ENCODE measurements around the gene SPECC1L. TPM values are rescaled to one million over a fixed set of nuclear protein-coding genes. Genes with fewer than 3 reads are reported as not detected.

SPECC1L gene
- total and polyA plus RNA-seq, 10 of the 15 experiments (the other 5 are each of a cell fraction or from before 2014, with no cell fraction given): 1.9 to 40.6 (median 19.1) TPM

DNA sequence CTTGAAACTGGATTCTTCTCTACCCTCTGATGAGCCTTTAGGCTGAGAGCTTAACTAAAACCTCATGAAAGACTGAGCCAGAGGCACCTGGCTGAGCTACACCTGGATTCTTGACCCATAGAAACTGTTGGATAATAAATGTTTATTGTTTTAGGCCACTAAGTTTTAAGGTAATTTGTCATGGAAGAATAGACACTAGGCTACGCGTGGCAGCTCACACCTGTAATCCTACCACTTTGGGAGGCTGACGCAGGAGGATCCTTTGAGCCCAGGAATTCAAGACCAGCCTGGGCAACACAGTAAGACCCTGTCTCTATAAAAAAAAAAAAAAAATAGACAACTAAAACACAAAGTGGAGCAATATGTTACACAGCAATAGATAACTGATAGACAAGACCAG lies 195.3 kb downstream of the SPECC1L start:
- peaks cover 7% of the 10 kb centered on the region for H3K4me1 ChIP-seq (ENCODE audit: control insufficient read depth, insufficient read depth, low read length)
- no peak overlapping the region for H2AFZ ChIP-seq (ENCODE audit: control insufficient read depth, low read depth, low read length)
- ChIA-PET CTCF (interaction anchor here (0.9 to 1.6 kb wide), 4 partner anchors 10 to 38 kb away, joined by 3 to 5 read pairs (median 4); no protein-coding TSS in a partner anchor), RAD21 (ENCODE audit: unreplicated experiment) (interaction anchor here (1.3 kb wide), 1 partner anchor 18 kb away, joined by 3 read pairs; no protein-coding TSS in a partner anchor), POLR2A (interaction anchor here (0.7 to 2.2 kb wide), 2 partner anchors 10 to 231 kb away, joined by 3 to 7 read pairs; no protein-coding TSS in a partner anchor), SMC1A (ENCODE audit: uncharacterized antibody, unreplicated experiment) (interaction anchor here (1.0 to 1.6 kb wide), 5 partner anchors 10 to 42 kb away, joined by 4 to 5 read pairs (median 4); no protein-coding TSS in a partner anchor)
- no peak overlapping the region for H3K4me3 ChIP-seq
- FAIRE-seq (no peak), DNase-seq (ENCODE audit: low read depth, low spot score) (no peak), ATAC-seq (no peak)
- intact Hi-C loops (cut with micrococcal nuclease; ENCODE audit: unreplicated experiment) (no loop called here), in situ Hi-C loops (cut with MboI) (no loop called here)
- no peaks in the 10 kb centered on the region for H3K79me2 ChIP-seq (ENCODE audit: control insufficient read depth, insufficient read depth, low read length)
- TF ChIP-seq NFIC (IDR thresholded peaks at IDR 0.05; ENCODE audit: low read depth, low read length) (no peak), FOXK2 (IDR thresholded peaks at IDR 0.05) (no peak), EGR1 (IDR thresholded peaks at IDR 0.05; ENCODE audit: borderline replicate concordance in 1 of 2, low read depth in 2 of 2, low read length in 2 of 2) (no peak), MEF2B (IDR thresholded peaks at IDR 0.05; ENCODE audit: partially characterized antibody, poor library complexity, severe bottlenecking) (no peak), EZH2 (IDR thresholded peaks at IDR 0.05; ENCODE audit: borderline replicate concordance, control insufficient read depth, low read depth, low read length) (no peak), ZNF217 (IDR thresholded peaks at IDR 0.05) (no peak), STAT1 (conservative IDR thresholded peaks at IDR 0.05) (no peak), SPI1 (IDR thresholded peaks at IDR 0.05; ENCODE audit: borderline replicate concordance, insufficient read depth, low read depth, low read length) (no peak), CREM (IDR thresholded peaks at IDR 0.05; ENCODE audit: low read depth) (no peak), ZNF207 (IDR thresholded peaks at IDR 0.05; ENCODE audit: borderline replicate concordance) (no peak), RELA (IDR thresholded peaks at IDR 0.05; ENCODE audit: borderline replicate concordance, partially characterized antibody) (no peak), ETV6 (conservative IDR thresholded peaks at IDR 0.05 in 1 of 2, IDR thresholded peaks at IDR 0.05 in 1 of 2; ENCODE audit: borderline replicate concordance in 1 of 2, low read depth in 1 of 2) (no peak), NR2C2 (IDR thresholded peaks at IDR 0.05; ENCODE audit: borderline replicate concordance, control insufficient read depth, insufficient read length, low read depth) (no peak)
- TF ChIP-seq, protein P1, sequence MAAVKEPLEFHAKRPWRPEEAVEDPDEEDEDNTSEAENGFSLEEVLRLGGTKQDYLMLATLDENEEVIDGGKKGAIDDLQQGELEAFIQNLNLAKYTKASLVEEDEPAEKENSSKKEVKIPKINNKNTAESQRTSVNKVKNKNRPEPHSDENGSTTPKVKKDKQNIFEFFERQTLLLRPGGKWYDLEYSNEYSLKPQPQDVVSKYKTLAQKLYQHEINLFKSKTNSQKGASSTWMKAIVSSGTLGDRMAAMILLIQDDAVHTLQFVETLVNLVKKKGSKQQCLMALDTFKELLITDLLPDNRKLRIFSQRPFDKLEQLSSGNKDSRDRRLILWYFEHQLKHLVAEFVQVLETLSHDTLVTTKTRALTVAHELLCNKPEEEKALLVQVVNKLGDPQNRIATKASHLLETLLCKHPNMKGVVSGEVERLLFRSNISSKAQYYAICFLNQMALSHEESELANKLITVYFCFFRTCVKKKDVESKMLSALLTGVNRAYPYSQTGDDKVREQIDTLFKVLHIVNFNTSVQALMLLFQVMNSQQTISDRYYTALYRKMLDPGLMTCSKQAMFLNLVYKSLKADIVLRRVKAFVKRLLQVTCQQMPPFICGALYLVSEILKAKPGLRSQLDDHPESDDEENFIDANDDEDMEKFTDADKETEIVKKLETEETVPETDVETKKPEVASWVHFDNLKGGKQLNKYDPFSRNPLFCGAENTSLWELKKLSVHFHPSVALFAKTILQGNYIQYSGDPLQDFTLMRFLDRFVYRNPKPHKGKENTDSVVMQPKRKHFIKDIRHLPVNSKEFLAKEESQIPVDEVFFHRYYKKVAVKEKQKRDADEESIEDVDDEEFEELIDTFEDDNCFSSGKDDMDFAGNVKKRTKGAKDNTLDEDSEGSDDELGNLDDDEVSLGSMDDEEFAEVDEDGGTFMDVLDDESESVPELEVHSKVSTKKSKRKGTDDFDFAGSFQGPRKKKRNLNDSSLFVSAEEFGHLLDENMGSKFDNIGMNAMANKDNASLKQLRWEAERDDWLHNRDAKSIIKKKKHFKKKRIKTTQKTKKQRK (IDR thresholded peaks at IDR 0.05; ENCODE audit: low read depth, low read length): no peak
- TF ChIP-seq, protein P2, sequence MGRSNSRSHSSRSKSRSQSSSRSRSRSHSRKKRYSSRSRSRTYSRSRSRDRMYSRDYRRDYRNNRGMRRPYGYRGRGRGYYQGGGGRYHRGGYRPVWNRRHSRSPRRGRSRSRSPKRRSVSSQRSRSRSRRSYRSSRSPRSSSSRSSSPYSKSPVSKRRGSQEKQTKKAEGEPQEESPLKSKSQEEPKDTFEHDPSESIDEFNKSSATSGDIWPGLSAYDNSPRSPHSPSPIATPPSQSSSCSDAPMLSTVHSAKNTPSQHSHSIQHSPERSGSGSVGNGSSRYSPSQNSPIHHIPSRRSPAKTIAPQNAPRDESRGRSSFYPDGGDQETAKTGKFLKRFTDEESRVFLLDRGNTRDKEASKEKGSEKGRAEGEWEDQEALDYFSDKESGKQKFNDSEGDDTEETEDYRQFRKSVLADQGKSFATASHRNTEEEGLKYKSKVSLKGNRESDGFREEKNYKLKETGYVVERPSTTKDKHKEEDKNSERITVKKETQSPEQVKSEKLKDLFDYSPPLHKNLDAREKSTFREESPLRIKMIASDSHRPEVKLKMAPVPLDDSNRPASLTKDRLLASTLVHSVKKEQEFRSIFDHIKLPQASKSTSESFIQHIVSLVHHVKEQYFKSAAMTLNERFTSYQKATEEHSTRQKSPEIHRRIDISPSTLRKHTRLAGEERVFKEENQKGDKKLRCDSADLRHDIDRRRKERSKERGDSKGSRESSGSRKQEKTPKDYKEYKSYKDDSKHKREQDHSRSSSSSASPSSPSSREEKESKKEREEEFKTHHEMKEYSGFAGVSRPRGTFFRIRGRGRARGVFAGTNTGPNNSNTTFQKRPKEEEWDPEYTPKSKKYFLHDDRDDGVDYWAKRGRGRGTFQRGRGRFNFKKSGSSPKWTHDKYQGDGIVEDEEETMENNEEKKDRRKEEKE (IDR thresholded peaks at IDR 0.05): no peak
- H4K20me1 ChIP-seq (ENCODE audit: control insufficient read depth, insufficient read depth): no peaks in the 10 kb centered on the region
- H3K27ac ChIP-seq (ENCODE audit: control insufficient read depth, insufficient read depth): no peak overlapping the region
- no peak overlapping the region for H3K4me2 ChIP-seq (ENCODE audit: control insufficient read depth, insufficient read depth)
- H3K9me3 ChIP-seq (replicated peaks; ENCODE audit: control insufficient read depth, insufficient read depth, low read length): no peaks in the 10 kb centered on the region
- WGBS (ENCODE audit: insufficient coverage, insufficient replicate concordance, low lambda C conversion rate, missing lambda C conversion rate): 100% methylated on average over 3 of the region's 3 CpGs
- H3K27me3 ChIP-seq (replicated peaks in 1 of 2; ENCODE audit: control insufficient read depth in 2 of 2, insufficient read depth in 2 of 2, low read length in 1 of 2): no peaks in the 10 kb centered on the region
- BruUV-seq (replicated peaks): no TSS peak
- no peak overlapping the region for H3K9ac ChIP-seq (ENCODE audit: control insufficient read depth, insufficient read depth, low read length)
- no peaks in the 10 kb centered on the region for H3K36me3 ChIP-seq (ENCODE audit: control insufficient read depth in 2 of 2, insufficient read depth in 2 of 2, low read length in 1 of 2)
